Measurements from ENCODE around the gene MGA.

The MGA gene

DNA sequence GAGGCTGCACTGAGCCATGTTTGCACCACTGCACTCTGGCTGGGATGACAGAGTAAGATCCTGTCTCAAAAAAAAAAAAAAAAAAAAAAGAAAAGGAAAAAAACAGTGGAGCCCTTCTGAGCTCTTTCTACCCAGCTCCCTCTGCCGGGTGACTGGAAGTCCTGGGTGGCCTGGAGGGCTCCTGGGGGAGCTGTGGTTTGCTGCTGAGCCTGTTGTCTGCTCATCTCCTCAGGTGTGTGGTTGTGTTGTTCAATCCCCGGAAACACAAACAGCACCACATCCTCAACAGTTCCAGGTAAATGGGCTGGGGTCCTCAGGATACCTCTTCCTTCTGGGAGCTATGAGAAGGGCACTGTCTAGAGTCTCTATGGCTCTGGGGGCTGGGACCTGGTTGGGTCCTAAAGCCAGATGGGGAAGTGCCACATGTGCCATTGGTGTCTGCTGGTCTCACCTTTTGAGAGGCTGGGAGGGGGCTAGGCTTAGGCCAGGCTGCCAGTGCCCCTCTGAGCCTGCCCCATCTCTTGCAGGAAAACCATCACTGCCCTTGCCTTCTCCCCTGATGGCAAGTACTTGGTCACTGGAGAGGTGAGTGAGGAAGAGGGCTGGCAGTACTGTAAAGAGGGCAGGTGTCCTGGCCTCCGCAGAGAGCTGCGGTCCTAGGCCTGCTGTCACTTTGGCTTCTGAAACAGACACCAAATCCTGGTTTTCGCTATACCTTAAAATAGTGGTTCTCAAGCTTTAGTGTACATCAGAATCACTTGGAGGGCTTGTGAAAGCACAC lies 150.6 kb downstream of the MGA start:
- peak; percentile 23 for ATAC-seq
- TF ChIP-seq RARB (CRISPR knock-in tag; IDR thresholded peaks at IDR 0.05) (no peak), ZC3H10 (CRISPR knock-in tag; IDR thresholded peaks at IDR 0.05) (no peak), ZNF565 (CRISPR knock-in tag; conservative IDR thresholded peaks at IDR 0.05; ENCODE audit: low read depth) (no peak), ESRRG (CRISPR knock-in tag; IDR thresholded peaks at IDR 0.05) (no peak), ARNTL (CRISPR knock-in tag; IDR thresholded peaks at IDR 0.05; ENCODE audit: borderline replicate concordance, low read depth) (no peak), PPARA (CRISPR knock-in tag; IDR thresholded peaks at IDR 0.05; ENCODE audit: borderline replicate concordance) (no peak), GLIS3 (CRISPR knock-in tag; IDR thresholded peaks at IDR 0.05) (no peak), ZNF8 (CRISPR knock-in tag; IDR thresholded peaks at IDR 0.05) (no peak), TOX (CRISPR knock-in tag; IDR thresholded peaks at IDR 0.05; ENCODE audit: borderline replicate concordance) (no peak), CSDC2 (CRISPR knock-in tag; IDR thresholded peaks at IDR 0.05) (no peak), OSR1 (CRISPR knock-in tag; IDR thresholded peaks at IDR 0.05) (no peak), TCF4 (CRISPR knock-in tag; IDR thresholded peaks at IDR 0.05; ENCODE audit: borderline replicate concordance) (no peak), SNAI2 (CRISPR knock-in tag; IDR thresholded peaks at IDR 0.05) (no peak), ZFP3 (CRISPR knock-in tag; IDR thresholded peaks at IDR 0.05) (no peak)
- TF ChIP-seq, protein P1, sequence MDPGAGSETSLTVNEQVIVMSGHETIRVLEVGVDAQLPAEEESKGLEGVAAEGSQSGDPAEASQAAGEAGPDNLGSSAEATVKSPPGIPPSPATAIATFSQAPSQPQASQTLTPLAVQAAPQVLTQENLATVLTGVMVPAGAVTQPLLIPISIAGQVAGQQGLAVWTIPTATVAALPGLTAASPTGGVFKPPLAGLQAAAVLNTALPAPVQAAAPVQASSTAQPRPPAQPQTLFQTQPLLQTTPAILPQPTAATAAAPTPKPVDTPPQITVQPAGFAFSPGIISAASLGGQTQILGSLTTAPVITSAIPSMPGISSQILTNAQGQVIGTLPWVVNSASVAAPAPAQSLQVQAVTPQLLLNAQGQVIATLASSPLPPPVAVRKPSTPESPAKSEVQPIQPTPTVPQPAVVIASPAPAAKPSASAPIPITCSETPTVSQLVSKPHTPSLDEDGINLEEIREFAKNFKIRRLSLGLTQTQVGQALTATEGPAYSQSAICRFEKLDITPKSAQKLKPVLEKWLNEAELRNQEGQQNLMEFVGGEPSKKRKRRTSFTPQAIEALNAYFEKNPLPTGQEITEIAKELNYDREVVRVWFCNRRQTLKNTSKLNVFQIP (CRISPR knock-in tag; IDR thresholded peaks at IDR 0.05; ENCODE audit: borderline replicate concordance, low read depth), result no peak
- TF ChIP-seq, protein P2, sequence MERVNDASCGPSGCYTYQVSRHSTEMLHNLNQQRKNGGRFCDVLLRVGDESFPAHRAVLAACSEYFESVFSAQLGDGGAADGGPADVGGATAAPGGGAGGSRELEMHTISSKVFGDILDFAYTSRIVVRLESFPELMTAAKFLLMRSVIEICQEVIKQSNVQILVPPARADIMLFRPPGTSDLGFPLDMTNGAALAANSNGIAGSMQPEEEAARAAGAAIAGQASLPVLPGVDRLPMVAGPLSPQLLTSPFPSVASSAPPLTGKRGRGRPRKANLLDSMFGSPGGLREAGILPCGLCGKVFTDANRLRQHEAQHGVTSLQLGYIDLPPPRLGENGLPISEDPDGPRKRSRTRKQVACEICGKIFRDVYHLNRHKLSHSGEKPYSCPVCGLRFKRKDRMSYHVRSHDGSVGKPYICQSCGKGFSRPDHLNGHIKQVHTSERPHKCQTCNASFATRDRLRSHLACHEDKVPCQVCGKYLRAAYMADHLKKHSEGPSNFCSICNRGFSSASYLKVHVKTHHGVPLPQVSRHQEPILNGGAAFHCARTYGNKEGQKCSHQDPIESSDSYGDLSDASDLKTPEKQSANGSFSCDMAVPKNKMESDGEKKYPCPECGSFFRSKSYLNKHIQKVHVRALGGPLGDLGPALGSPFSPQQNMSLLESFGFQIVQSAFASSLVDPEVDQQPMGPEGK (CRISPR knock-in tag; IDR thresholded peaks at IDR 0.05; ENCODE audit: borderline replicate concordance), result no peak
- TF ChIP-seq, protein P3, sequence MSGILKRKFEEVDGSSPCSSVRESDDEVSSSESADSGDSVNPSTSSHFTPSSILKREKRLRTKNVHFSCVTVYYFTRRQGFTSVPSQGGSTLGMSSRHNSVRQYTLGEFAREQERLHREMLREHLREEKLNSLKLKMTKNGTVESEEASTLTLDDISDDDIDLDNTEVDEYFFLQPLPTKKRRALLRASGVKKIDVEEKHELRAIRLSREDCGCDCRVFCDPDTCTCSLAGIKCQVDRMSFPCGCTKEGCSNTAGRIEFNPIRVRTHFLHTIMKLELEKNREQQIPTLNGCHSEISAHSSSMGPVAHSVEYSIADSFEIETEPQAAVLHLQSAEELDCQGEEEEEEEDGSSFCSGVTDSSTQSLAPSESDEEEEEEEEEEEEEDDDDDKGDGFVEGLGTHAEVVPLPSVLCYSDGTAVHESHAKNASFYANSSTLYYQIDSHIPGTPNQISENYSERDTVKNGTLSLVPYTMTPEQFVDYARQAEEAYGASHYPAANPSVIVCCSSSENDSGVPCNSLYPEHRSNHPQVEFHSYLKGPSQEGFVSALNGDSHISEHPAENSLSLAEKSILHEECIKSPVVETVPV (CRISPR knock-in tag; IDR thresholded peaks at IDR 0.05), result no peak
- TF ChIP-seq, protein P4, sequence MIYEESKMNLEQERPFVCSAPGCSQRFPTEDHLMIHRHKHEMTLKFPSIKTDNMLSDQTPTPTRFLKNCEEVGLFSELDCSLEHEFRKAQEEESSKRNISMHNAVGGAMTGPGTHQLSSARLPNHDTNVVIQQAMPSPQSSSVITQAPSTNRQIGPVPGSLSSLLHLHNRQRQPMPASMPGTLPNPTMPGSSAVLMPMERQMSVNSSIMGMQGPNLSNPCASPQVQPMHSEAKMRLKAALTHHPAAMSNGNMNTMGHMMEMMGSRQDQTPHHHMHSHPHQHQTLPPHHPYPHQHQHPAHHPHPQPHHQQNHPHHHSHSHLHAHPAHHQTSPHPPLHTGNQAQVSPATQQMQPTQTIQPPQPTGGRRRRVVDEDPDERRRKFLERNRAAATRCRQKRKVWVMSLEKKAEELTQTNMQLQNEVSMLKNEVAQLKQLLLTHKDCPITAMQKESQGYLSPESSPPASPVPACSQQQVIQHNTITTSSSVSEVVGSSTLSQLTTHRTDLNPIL (CRISPR knock-in tag; IDR thresholded peaks at IDR 0.05; ENCODE audit: low read depth), result no peak
- TF ChIP-seq, protein P5, sequence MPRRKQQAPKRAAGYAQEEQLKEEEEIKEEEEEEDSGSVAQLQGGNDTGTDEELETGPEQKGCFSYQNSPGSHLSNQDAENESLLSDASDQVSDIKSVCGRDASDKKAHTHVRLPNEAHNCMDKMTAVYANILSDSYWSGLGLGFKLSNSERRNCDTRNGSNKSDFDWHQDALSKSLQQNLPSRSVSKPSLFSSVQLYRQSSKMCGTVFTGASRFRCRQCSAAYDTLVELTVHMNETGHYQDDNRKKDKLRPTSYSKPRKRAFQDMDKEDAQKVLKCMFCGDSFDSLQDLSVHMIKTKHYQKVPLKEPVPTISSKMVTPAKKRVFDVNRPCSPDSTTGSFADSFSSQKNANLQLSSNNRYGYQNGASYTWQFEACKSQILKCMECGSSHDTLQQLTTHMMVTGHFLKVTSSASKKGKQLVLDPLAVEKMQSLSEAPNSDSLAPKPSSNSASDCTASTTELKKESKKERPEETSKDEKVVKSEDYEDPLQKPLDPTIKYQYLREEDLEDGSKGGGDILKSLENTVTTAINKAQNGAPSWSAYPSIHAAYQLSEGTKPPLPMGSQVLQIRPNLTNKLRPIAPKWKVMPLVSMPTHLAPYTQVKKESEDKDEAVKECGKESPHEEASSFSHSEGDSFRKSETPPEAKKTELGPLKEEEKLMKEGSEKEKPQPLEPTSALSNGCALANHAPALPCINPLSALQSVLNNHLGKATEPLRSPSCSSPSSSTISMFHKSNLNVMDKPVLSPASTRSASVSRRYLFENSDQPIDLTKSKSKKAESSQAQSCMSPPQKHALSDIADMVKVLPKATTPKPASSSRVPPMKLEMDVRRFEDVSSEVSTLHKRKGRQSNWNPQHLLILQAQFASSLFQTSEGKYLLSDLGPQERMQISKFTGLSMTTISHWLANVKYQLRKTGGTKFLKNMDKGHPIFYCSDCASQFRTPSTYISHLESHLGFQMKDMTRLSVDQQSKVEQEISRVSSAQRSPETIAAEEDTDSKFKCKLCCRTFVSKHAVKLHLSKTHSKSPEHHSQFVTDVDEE (CRISPR knock-in tag; IDR thresholded peaks at IDR 0.05), result no peak

DNA sequence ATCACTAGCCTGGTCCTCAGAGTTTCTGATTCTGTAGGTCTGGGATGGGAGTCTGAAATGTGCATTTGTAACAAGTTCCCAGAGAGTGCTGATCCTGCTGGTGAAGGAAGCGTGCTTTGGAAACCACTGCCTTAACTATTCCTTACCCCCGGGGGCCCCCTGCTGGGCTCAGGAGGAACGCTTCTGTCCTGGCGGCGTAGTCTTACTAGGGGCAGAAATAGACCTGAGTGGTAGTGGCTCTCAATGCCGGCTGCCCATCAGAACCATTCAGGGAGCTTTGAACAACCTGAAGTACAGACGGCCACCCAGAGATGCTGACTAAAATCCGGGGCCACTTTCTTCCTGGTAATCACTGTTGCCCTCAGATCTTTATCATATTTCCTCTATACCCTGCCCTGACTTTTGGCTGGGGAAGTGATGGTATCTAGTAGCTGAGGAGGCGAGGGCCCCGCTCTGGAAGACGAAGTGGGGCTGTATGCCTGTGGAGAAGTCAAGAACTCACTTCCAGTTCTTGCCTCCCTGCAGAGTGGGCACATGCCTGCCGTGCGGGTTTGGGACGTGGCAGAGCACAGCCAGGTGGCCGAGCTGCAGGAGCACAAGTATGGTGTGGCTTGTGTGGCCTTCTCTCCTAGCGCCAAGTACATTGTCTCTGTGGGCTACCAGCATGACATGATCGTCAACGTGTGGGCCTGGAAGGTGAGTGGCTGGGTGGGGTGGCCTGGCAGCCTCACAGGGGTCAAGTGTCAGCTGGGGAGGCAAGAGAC lies 151.4 kb downstream of the MGA start:
- TF ChIP-seq ZFP3 (CRISPR knock-in tag; IDR thresholded peaks at IDR 0.05) (no peak), ISL1 (CRISPR knock-in tag; IDR thresholded peaks at IDR 0.05) (no peak), OSR1 (CRISPR knock-in tag; IDR thresholded peaks at IDR 0.05) (no peak), ESRRG (CRISPR knock-in tag; IDR thresholded peaks at IDR 0.05) (no peak), RARB (CRISPR knock-in tag; IDR thresholded peaks at IDR 0.05) (no peak), PPARA (CRISPR knock-in tag; IDR thresholded peaks at IDR 0.05; ENCODE audit: borderline replicate concordance) (no peak), TOX (CRISPR knock-in tag; IDR thresholded peaks at IDR 0.05; ENCODE audit: borderline replicate concordance) (no peak), ZNF8 (CRISPR knock-in tag; IDR thresholded peaks at IDR 0.05) (no peak)
- TF ChIP-seq, protein P2 (CRISPR knock-in tag; IDR thresholded peaks at IDR 0.05; ENCODE audit: borderline replicate concordance), result no peak
- peak; percentile 98 for ATAC-seq

All from SK-N-SH treated with all-trans-retinoic acid at 6 μM for 48 hours (cell line).